ENCODE measurements around the gene LDAF1.
"Not testable (repeated sequence)": the region's sequence is repeated elsewhere in the genome, so short reads cannot be mapped to it uniquely, and the experiment has no call there.

LDAF1 gene

GRCh38 chr16:21195330-21195729 is 36.9 kb downstream of the LDAF1 start:
- not testable (repeated sequence) for DNase-seq (ENCODE audit: low read depth, low spot score)

- no peak for DNase-seq (ENCODE audit: low read depth, low spot score)
Observed at GRCh38 chr16:21197112-21197511, 38.6 kb downstream of the LDAF1 start.

GRCh38 chr16:21197621-21198020 is 39.1 kb downstream of the LDAF1 start:
- DNase-seq (ENCODE audit: low read depth, low spot score), result no peak

- no peak for DNase-seq (ENCODE audit: low read depth, low spot score)
Observed at GRCh38 chr16:21199607-21200218, 41.2 kb downstream of the LDAF1 start.

GRCh38 chr16:21203155-21203797 is 44.8 kb downstream of the LDAF1 start:
- DNase-seq (ENCODE audit: low read depth, low spot score), result no peak

- no peak for DNase-seq (ENCODE audit: low read depth, low spot score)
Observed at GRCh38 chr16:21205303-21205702, 46.8 kb downstream of the LDAF1 start.

- no peak for DNase-seq (ENCODE audit: low read depth, low spot score)
Observed at GRCh38 chr16:21206550-21206949, 48.1 kb downstream of the LDAF1 start.

- DNase-seq (ENCODE audit: low read depth, low spot score), result no peak
Observed at GRCh38 chr16:21208446-21209230, 50.2 kb downstream of the LDAF1 start.

- DNase-seq (ENCODE audit: low read depth, low spot score), result no peak
Observed at GRCh38 chr16:21211486-21211885, 53.0 kb downstream of the LDAF1 start, which contains the start of gene ZP2. TSS of gene ZP2 (minus strand) at chr16:21211574. CDS start at chr16:21211547, 27 bp downstream.

- no peak for DNase-seq (ENCODE audit: low read depth, low spot score)
Observed at GRCh38 chr16:21214086-21214485, 55.6 kb downstream of the LDAF1 start.

GRCh38 chr16:21217121-21217520 is 58.6 kb downstream of the LDAF1 start:
- no peak for DNase-seq (ENCODE audit: low read depth, low spot score)

GRCh38 chr16:21218153-21218552 is 59.7 kb downstream of the LDAF1 start:
- DNase-seq (ENCODE audit: low read depth, low spot score), result no peak

GRCh38 chr16:21219551-21219950 is 61.1 kb downstream of the LDAF1 start:
- DNase-seq (ENCODE audit: low read depth, low spot score), result no peak

- no peak for DNase-seq (ENCODE audit: low read depth, low spot score)
Observed at GRCh38 chr16:21222495-21223337, 64.2 kb downstream of the LDAF1 start.

GRCh38 chr16:21223787-21224186 is 65.3 kb downstream of the LDAF1 start:
- no peak for DNase-seq (ENCODE audit: low read depth, low spot score)

- no peak for DNase-seq (ENCODE audit: low read depth, low spot score)
Observed at GRCh38 chr16:21224800-21225199, 66.3 kb downstream of the LDAF1 start.

GRCh38 chr16:21226749-21227148 is 68.3 kb downstream of the LDAF1 start:
- no peak for DNase-seq (ENCODE audit: low read depth, low spot score)

GRCh38 chr16:21227866-21228265 is 69.4 kb downstream of the LDAF1 start:
- no peak for DNase-seq (ENCODE audit: low read depth, low spot score)

- DNase-seq (ENCODE audit: low read depth, low spot score), result no peak
Observed at GRCh38 chr16:21228361-21228872, 69.9 kb downstream of the LDAF1 start.

Measured in activated CD4-positive, CD25-positive, alpha-beta regulatory T cell treated with anti-CD3 and anti-CD28 coated beads, Interleukin-2, amount 50 U/mL, for 16 hours (primary cell).